H1 (cell line): Measurements from ENCODE around the gene OTUD3. TPM values are rescaled to one million over a fixed set of nuclear protein-coding genes. Genes with fewer than 3 reads are reported as not detected.

Experiments
- CBX5 ChIP-seq: fragments of 300-800, 300-1000 bp; sonication (generic); IDR thresholded peaks from 2 replicates; pipeline ENCODE4 v1.7.1; 2016; ENCODE audit warnings: antibody characterized with exemption, low read length, low read depth
- CHD7 ChIP-seq: fragments of 300-600 bp; sonication (generic); IDR thresholded peaks from 2 replicates; pipeline ENCODE4 v1.7.1; 2012; ENCODE audit warnings: low read length, moderate library complexity, mild to moderate bottlenecking, inconsistent platforms; ENCODE audit not compliant: insufficient replicate concordance
- EZH2 ChIP-seq: fragments of 200-600 bp; sonication (generic); IDR thresholded peaks from 2 replicates; pipeline ENCODE4 v1.7.1; 2012; ENCODE audit warnings: low read depth, mild to moderate bottlenecking, moderate library complexity, low read length, inconsistent platforms; ENCODE audit not compliant: severe bottlenecking
- FOSL1 ChIP-seq: IDR thresholded peaks from 2 replicates; pipeline ENCODE4 v1.6.1; 2011; ENCODE audit warnings: mild to moderate bottlenecking, low read depth, low read length, moderate library complexity; ENCODE audit not compliant: insufficient read depth
- GTF2F1 ChIP-seq: IDR thresholded peaks from 2 replicates; pipeline ENCODE4 v1.6.1; 2012; ENCODE audit warnings: low read depth, low read length, improper control_type of control experiment, borderline replicate concordance
- MAX ChIP-seq: IDR thresholded peaks from 2 replicates; pipeline ENCODE4 v1.6.1; 2012; ENCODE audit warnings: inconsistent platforms
- RBBP5 ChIP-seq: IDR thresholded peaks from 2 replicates; pipeline ENCODE4 v1.7.1; 2012; ENCODE audit warnings: low read depth, mild to moderate bottlenecking, inconsistent platforms, low read length, moderate library complexity, borderline replicate concordance
- SIRT6 ChIP-seq: IDR thresholded peaks from one replicate; pipeline ENCODE4 v1.7.1; 2012; ENCODE audit warnings: low read length, inconsistent platforms
- TAF7 ChIP-seq: optimal IDR thresholded peaks from 2 replicates; pipeline ENCODE3; 2011; ENCODE audit warnings: low read depth, mild to moderate bottlenecking, inconsistent platforms, low read length, moderate library complexity, borderline replicate concordance
- ZNF274 ChIP-seq: IDR thresholded peaks from 2 replicates; pipeline ENCODE4 v1.7.0; 2012; ENCODE audit warnings: low read length, borderline replicate concordance; ENCODE audit errors: extremely low read depth
- polyA plus RNA-seq, 7 experiments: library from polyadenylated mRNA; depleted of rRNA in 3 of 7; stranded (reverse) in 5 of 7; unstranded in 2 of 7; fragments of >200 nt in 5 of 7; fragments of 200-250 nt in 2 of 7; gene quantifications; 1 replicate in 5 of 7; 2 replicates in 1 of 7; 4 replicates in 1 of 7; pipeline versions ENCODE4 v1.2.1 to v1.2.3, GENCODE V29; 2011 to 2013; ENCODE audit warnings: missing spikeins in 2 of 7, mixed read lengths in 2 of 7
- total RNA-seq: library from RNA; stranded (reverse); fragmentation: NEBNext Ultra II Directional; extraction: Animal tissue kit (Norgen Biotek cat#: 25700); gene quantifications from 2 replicates; pipeline ENCODE4 v1.2.1, GENCODE V29; 2021

OTUD3 gene
- total and polyA plus RNA-seq, 2 of the 8 experiments (the other 6 are each of a cell fraction or from before 2014, with no cell fraction given) = 6.3 to 11.9 TPM

GRCh38 chr1:19925342-19926070 lies 43.3 kb downstream of the OTUD3 start (continued):
- TF ChIP-seq CHD7 = no peak
- no peak for TF ChIP-seq ZNF274
- TF ChIP-seq SIRT6 = no peak
- no peak for TF ChIP-seq CBX5
- no peak for TF ChIP-seq RBBP5
- no peak for TF ChIP-seq MAX
- TF ChIP-seq EZH2 = no peak
- TF ChIP-seq GTF2F1 = no peak
- TF ChIP-seq FOSL1 = no peak
- no peak for TF ChIP-seq TAF7
